IMR-90 (cell line): ENCODE results near the gene CCDC167.

Experiments used
- CTCF ChIP-seq: conservative IDR thresholded peaks from 2 replicates; pipeline ENCODE4 v1.5.1; 2012; ENCODE audit warnings: mild to moderate bottlenecking, low read depth, low read length, improper control_type of control experiment
- RCOR1 ChIP-seq: IDR thresholded peaks from 2 replicates; pipeline ENCODE4 v1.6.1; 2012; ENCODE audit warnings: mild to moderate bottlenecking, low read length, improper control_type of control experiment; ENCODE audit not compliant: insufficient replicate concordance

DNA sequence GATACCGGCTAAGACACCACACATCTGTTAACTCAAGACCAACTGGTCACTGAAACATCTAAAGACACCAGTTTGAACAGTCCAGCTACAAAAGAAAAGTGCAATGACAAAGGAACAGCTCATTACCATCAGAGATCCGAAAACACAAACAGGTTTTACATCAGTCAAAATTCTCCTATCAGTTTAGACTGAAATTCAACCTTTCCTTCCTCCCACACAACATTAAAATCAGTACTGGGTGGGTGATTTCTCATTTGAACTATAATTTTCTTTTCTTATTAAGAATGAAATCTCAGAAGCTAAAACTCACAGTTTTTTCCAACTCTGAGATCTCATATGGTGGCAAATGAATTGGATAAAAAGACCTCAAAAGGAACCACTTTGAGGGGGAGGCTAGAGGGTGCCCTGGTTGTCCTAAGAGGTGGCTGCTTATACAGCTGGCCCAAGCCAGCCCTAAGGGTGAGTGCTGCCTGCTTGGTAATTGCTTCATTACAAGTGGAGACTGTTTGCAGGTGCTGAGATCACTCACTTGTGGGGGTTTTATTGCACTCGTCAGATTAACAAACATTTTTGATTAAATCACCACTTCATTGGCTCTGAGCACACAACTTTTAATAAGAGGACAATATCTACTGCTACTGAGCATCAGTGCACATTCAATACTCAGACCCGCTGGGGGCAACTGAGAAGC is 4.3 kb downstream of the CCDC167 start:
- TF ChIP-seq CTCF (no peak), RCOR1 (no peak)
